Liver (tissue), 9 donors: Measurements from ENCODE around the gene RTN4IP1. TPM values are rescaled to one million over a fixed set of nuclear protein-coding genes. Genes with fewer than 3 reads are reported as not detected.

Experiments used
- DNase-seq: peaks from one replicate; pipeline ENCODE4 v3.0.0-alpha.2; 2017; ENCODE audit warnings: low spot score
- H3K27ac ChIP-seq, 2 donors: one replicate each; pipeline ENCODE4 v1.7.0; 2013; ENCODE audit warnings: inconsistent platforms in 2 of 2, low read length in 2 of 2, control low read depth in 1 of 2, low read depth in 1 of 2, mild to moderate bottlenecking in 1 of 2
- H3K27me3 ChIP-seq, 4 donors: one replicate each; pipeline versions ENCODE4 v1.6.1 to v1.7.0; 2013; ENCODE audit warnings: low read length in 3 of 4, inconsistent platforms in 1 of 4, mild to moderate bottlenecking in 1 of 4, moderate library complexity in 1 of 4; ENCODE audit not compliant: control insufficient read depth in 4 of 4, insufficient read depth in 4 of 4
- H3K36me3 ChIP-seq, 4 donors: one replicate each; pipeline versions ENCODE4 v1.6.1 to v1.7.0; 2013; ENCODE audit warnings: low read length in 3 of 4, mild to moderate bottlenecking in 3 of 4, low read depth in 1 of 4, moderate library complexity in 1 of 4; ENCODE audit not compliant: control insufficient read depth in 4 of 4, insufficient read depth in 3 of 4
- H3K4me1 ChIP-seq, 4 donors: one replicate each; pipeline versions ENCODE4 v1.6.1 to v1.7.0; 2013; ENCODE audit warnings: low read length in 3 of 4, mild to moderate bottlenecking in 3 of 4, moderate library complexity in 1 of 4; ENCODE audit not compliant: control insufficient read depth in 4 of 4, insufficient read depth in 4 of 4
- H3K4me3 ChIP-seq, 3 donors: one replicate each; pipeline versions ENCODE4 v1.6.1 to v1.7.0; 2013; ENCODE audit warnings: low read length in 3 of 3, control low read depth in 1 of 3, low read depth in 1 of 3, mild to moderate bottlenecking in 1 of 3
- H3K9ac ChIP-seq, 2 donors: one replicate each; pipeline ENCODE4 v1.7.0; 2013; ENCODE audit warnings: low read length in 2 of 2, mild to moderate bottlenecking in 2 of 2, moderate library complexity in 2 of 2, control low read depth in 1 of 2, low read depth in 1 of 2
- H3K9me3 ChIP-seq, 4 donors: one replicate each; pipeline versions ENCODE4 v1.6.1 to v1.7.0; 2013; ENCODE audit warnings: low read length in 3 of 4; ENCODE audit not compliant: control insufficient read depth in 4 of 4
- ATF3 ChIP-seq: IDR thresholded peaks from 2 replicates; pipeline ENCODE4 v1.6.1; 2016; ENCODE audit warnings: antibody characterized with exemption
- CTCF ChIP-seq: fragments of 150-350 bp; IDR thresholded peaks from 2 replicates; pipeline ENCODE4 v1.5.1; 2017; ENCODE audit warnings: improper control_type of control experiment, low read depth, low read length; ENCODE audit not compliant: missing input control
- EGR1 ChIP-seq, 2 donors: IDR thresholded peaks; 2 replicates each; pipeline ENCODE4 v1.6.1; 2016 to 2018; ENCODE audit warnings: antibody characterized with exemption in 2 of 2, low read depth in 2 of 2
- FOXA1 ChIP-seq: IDR thresholded peaks from 2 replicates; pipeline ENCODE4 v1.6.1; 2016; ENCODE audit warnings: antibody characterized with exemption
- FOXA2 ChIP-seq: IDR thresholded peaks from 2 replicates; pipeline ENCODE4 v1.6.1; 2016; ENCODE audit warnings: antibody characterized with exemption
- GABPA ChIP-seq, 2 donors: IDR thresholded peaks in 1 of 2; conservative IDR thresholded peaks in 1 of 2; 2 replicates each; pipeline ENCODE4 v1.6.1; 2016; ENCODE audit warnings: antibody characterized with exemption in 2 of 2, mild to moderate bottlenecking in 1 of 2, moderate library complexity in 1 of 2
- HNF4A ChIP-seq, 2 donors: conservative IDR thresholded peaks; 2 replicates each; pipeline ENCODE4 v1.6.1; 2016; ENCODE audit warnings: antibody characterized with exemption in 2 of 2, mild to moderate bottlenecking in 2 of 2
- HNF4G ChIP-seq: IDR thresholded peaks from 2 replicates; pipeline ENCODE4 v1.6.1; 2016; ENCODE audit warnings: antibody characterized with exemption
- JUND ChIP-seq, 2 donors: IDR thresholded peaks; 2 replicates each; pipeline ENCODE4 v1.6.1; 2016; ENCODE audit warnings: antibody characterized with exemption in 2 of 2
- NR2F2 ChIP-seq: IDR thresholded peaks from 2 replicates; pipeline ENCODE4 v1.6.1; 2016; ENCODE audit warnings: antibody characterized with exemption
- RAD21 ChIP-seq, 2 donors: IDR thresholded peaks; 2 replicates each; pipeline ENCODE4 v1.6.1; 2016; ENCODE audit warnings: antibody characterized with exemption in 2 of 2, mild to moderate bottlenecking in 2 of 2
- RXRA ChIP-seq, 2 donors: IDR thresholded peaks; 2 replicates each; pipeline ENCODE4 v1.6.1; 2017 to 2018; ENCODE audit warnings: antibody characterized with exemption in 2 of 2, mild to moderate bottlenecking in 1 of 2
- SP1 ChIP-seq: IDR thresholded peaks from 2 replicates; pipeline ENCODE4 v1.6.1; 2018; ENCODE audit warnings: antibody characterized with exemption, mild to moderate bottlenecking
- TAF1 ChIP-seq: conservative IDR thresholded peaks from 2 replicates; pipeline ENCODE4 v1.6.1; 2016; ENCODE audit warnings: antibody characterized with exemption, mild to moderate bottlenecking
- YY1 ChIP-seq: IDR thresholded peaks from 2 replicates; pipeline ENCODE4 v1.6.1; 2016; ENCODE audit warnings: antibody characterized with exemption, mild to moderate bottlenecking
- WGBS: extraction: QIAGEN DNeasy Blood & Tissue Kit; methylation state at CpG from one replicate; pipeline ENCODE4 v1.1.7; 2013; 5-methylcytosine and 5-hydroxymethylcytosine counted together
- polyA plus RNA-seq, 2 donors: library from polyadenylated mRNA; stranded (reverse) in 1 of 2; unstranded in 1 of 2; fragments of 200-250 nt in 1 of 2; fragments of >200 nt in 1 of 2; fragmentation: Nextera tagmentation in 1 of 2; extraction: Ambion mirVana in 1 of 2; gene quantifications; one replicate each; pipeline versions ENCODE4 v1.2.1 to v1.2.3, GENCODE V29; 2013 to 2015
- total RNA-seq, 2 donors: library from RNA; depleted of rRNA; stranded (reverse); fragments of >200 nt; gene quantifications; one replicate each; pipeline ENCODE4 v1.2.3, GENCODE V29; 2014
- TF ChIP-seq, protein P1 (sequence below): IDR thresholded peaks from 2 replicates; pipeline ENCODE4 v1.6.1; 2016; ENCODE audit warnings: antibody characterized with exemption, mild to moderate bottlenecking
- TF ChIP-seq, protein P2 (sequence below): IDR thresholded peaks from 2 replicates; pipeline ENCODE4 v1.6.1; 2016; ENCODE audit warnings: antibody characterized with exemption
- TF ChIP-seq, protein P3 (sequence below): IDR thresholded peaks from 2 replicates; pipeline ENCODE4 v1.6.1; 2016; ENCODE audit warnings: antibody characterized with exemption
- donor health status: healthy.
- donor health status: healthy.
- donor health status: healthy.
- donor health status: healthy.
- donor health status: healthy.

RTN4IP1 gene
- total and polyA plus RNA-seq, 4 donors, result 3.7 to 6.9 (median 4.6) TPM

GRCh38 chr6:106525107-106525881 is 104.0 kb downstream of the RTN4IP1 start:
- WGBS, result 32% methylated on average over 7 of the region's 7 CpGs
- H3K9ac ChIP-seq, result peak overlapping the region; percentile 3 to 82
- peaks cover 0 to 5% (median 3%) of the 10 kb centered on the region in 4 donors for H3K36me3 ChIP-seq

More at GRCh38 chr6:106525107-106525881, 104.0 kb downstream of the RTN4IP1 start:
- Histone ChIP-seq H3K4me1 (peaks cover 0 to 12% (median 4%) of the 10 kb centered on the region in 4 donors), H3K27ac (peak overlapping the region; percentile 21 to 63), H3K4me3 (peak overlapping the region in 2 of 3 donors; percentile 46 to 49), H3K27me3 (no peaks in the 10 kb centered on the region), H3K9me3 (no peaks in the 10 kb centered on the region)
- TF ChIP-seq EGR1 (IDR thresholded peaks at IDR 0.05; ENCODE audit: low read depth in 2 of 2) (no peak), JUND (IDR thresholded peaks at IDR 0.05) (no peak), ATF3 (no peak), RXRA (IDR thresholded peaks at IDR 0.05) (no peak), SP1 (no peak), GABPA (IDR thresholded peaks at IDR 0.05 in 1 of 2, conservative IDR thresholded peaks at IDR 0.05 in 1 of 2) (no peak), YY1 (no peak), NR2F2 (no peak), FOXA1 (no peak), HNF4A (conservative IDR thresholded peaks at IDR 0.05) (no peak), TAF1 (no peak), RAD21 (IDR thresholded peaks at IDR 0.05) (no peak), HNF4G (no peak), CTCF (no peak), FOXA2 (no peak)
- TF ChIP-seq, protein P1, sequence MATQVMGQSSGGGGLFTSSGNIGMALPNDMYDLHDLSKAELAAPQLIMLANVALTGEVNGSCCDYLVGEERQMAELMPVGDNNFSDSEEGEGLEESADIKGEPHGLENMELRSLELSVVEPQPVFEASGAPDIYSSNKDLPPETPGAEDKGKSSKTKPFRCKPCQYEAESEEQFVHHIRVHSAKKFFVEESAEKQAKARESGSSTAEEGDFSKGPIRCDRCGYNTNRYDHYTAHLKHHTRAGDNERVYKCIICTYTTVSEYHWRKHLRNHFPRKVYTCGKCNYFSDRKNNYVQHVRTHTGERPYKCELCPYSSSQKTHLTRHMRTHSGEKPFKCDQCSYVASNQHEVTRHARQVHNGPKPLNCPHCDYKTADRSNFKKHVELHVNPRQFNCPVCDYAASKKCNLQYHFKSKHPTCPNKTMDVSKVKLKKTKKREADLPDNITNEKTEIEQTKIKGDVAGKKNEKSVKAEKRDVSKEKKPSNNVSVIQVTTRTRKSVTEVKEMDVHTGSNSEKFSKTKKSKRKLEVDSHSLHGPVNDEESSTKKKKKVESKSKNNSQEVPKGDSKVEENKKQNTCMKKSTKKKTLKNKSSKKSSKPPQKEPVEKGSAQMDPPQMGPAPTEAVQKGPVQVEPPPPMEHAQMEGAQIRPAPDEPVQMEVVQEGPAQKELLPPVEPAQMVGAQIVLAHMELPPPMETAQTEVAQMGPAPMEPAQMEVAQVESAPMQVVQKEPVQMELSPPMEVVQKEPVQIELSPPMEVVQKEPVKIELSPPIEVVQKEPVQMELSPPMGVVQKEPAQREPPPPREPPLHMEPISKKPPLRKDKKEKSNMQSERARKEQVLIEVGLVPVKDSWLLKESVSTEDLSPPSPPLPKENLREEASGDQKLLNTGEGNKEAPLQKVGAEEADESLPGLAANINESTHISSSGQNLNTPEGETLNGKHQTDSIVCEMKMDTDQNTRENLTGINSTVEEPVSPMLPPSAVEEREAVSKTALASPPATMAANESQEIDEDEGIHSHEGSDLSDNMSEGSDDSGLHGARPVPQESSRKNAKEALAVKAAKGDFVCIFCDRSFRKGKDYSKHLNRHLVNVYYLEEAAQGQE, result no peak
- TF ChIP-seq, protein P2, sequence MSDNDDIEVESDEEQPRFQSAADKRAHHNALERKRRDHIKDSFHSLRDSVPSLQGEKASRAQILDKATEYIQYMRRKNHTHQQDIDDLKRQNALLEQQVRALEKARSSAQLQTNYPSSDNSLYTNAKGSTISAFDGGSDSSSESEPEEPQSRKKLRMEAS, result no peak
- TF ChIP-seq, protein P3, sequence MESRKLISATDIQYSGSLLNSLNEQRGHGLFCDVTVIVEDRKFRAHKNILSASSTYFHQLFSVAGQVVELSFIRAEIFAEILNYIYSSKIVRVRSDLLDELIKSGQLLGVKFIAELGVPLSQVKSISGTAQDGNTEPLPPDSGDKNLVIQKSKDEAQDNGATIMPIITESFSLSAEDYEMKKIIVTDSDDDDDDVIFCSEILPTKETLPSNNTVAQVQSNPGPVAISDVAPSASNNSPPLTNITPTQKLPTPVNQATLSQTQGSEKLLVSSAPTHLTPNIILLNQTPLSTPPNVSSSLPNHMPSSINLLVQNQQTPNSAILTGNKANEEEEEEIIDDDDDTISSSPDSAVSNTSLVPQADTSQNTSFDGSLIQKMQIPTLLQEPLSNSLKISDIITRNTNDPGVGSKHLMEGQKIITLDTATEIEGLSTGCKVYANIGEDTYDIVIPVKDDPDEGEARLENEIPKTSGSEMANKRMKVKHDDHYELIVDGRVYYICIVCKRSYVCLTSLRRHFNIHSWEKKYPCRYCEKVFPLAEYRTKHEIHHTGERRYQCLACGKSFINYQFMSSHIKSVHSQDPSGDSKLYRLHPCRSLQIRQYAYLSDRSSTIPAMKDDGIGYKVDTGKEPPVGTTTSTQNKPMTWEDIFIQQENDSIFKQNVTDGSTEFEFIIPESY, result no peak
- DNase-seq, result no peak
